Neural cell (in vitro differentiated cells): ENCODE results near the gene XPO4. TPM values are rescaled to one million over a fixed set of nuclear protein-coding genes. Genes with fewer than 3 reads are reported as not detected.

Experiments
- H2AFZ ChIP-seq: fragments of 200-600, 300-800 bp; sonication (generic), shearing (Covaris generic); 2 replicates; pipeline ENCODE4 v1.6.0; 2014; ENCODE audit warnings: low read depth, mild to moderate bottlenecking, antibody characterized with exemption, low read length, moderate library complexity
- H3F3A ChIP-seq: fragments of 200-600 bp; shearing (Covaris generic); 2 replicates; pipeline ENCODE4 v1.6.1; 2016; ENCODE audit warnings: mild to moderate bottlenecking, moderate library complexity, mixed read lengths, antibody characterized with exemption, low read length; ENCODE audit not compliant: insufficient read depth, poor library complexity, severe bottlenecking
- H3K27ac ChIP-seq: fragments of 200-600, 300-800 bp; sonication (generic), shearing (Covaris generic); 2 replicates; pipeline ENCODE4 v1.5.1; 2014; ENCODE audit warnings: mild to moderate bottlenecking, low read length, moderate library complexity
- H3K27me3 ChIP-seq: fragments of 300-800, 200-600 bp; sonication (generic), shearing (Covaris generic); 2 replicates; pipeline ENCODE4 v1.6.0; 2014; ENCODE audit warnings: mild to moderate bottlenecking, low read depth, low read length, moderate library complexity; ENCODE audit not compliant: insufficient read depth
- H3K36me3 ChIP-seq: fragments of 300-800, 200-600 bp; sonication (generic), shearing (Covaris generic); 2 replicates; pipeline ENCODE4 v1.5.1; 2014; ENCODE audit warnings: mild to moderate bottlenecking, antibody characterized with exemption, low read length, moderate library complexity; ENCODE audit not compliant: insufficient read depth
- H3K4me2 ChIP-seq: fragments of 300-800, 200-600 bp; sonication (generic), shearing (Covaris generic); 2 replicates; pipeline ENCODE4 v1.6.0; 2014; ENCODE audit warnings: mild to moderate bottlenecking, low read length
- H3K4me3 ChIP-seq: fragments of 300-800, 200-600 bp; sonication (generic), shearing (Covaris generic); 2 replicates; pipeline ENCODE4 v1.5.1; 2014; ENCODE audit warnings: mild to moderate bottlenecking, low read length, moderate library complexity
- H3K79me2 ChIP-seq: fragments of 200-600 bp; shearing (Covaris generic); replicated peaks from 2 replicates; pipeline ENCODE4 v1.6.0; 2014; ENCODE audit warnings: mild to moderate bottlenecking, low read length, moderate library complexity; ENCODE audit not compliant: insufficient read depth
- H3K9ac ChIP-seq: fragments of 300-800, 200-600 bp; sonication (generic), shearing (Covaris generic); 2 replicates; pipeline ENCODE4 v1.6.1; 2016; ENCODE audit warnings: mild to moderate bottlenecking, low read length, mixed read lengths
- H3K9me2 ChIP-seq: fragments of 200-600 bp; shearing (Covaris generic); 2 replicates; pipeline ENCODE4 v1.6.1; 2016; ENCODE audit warnings: mild to moderate bottlenecking, low read length, mixed read lengths; ENCODE audit not compliant: insufficient read depth
- H3K9me3 ChIP-seq: fragments of 200-600, 300-800 bp; sonication (generic), shearing (Covaris generic); 2 replicates; pipeline ENCODE4 v1.6.1; 2016; ENCODE audit warnings: mild to moderate bottlenecking, mixed run types, low read length, moderate library complexity, mixed read lengths
- H4K20me1 ChIP-seq: fragments of 200-600 bp; shearing (Covaris generic); 2 replicates; pipeline ENCODE4 v1.6.1; 2016; ENCODE audit warnings: mild to moderate bottlenecking, mixed run types; ENCODE audit not compliant: insufficient read depth
- CTCF ChIP-seq: fragments of 450-650 bp; IDR thresholded peaks from 2 replicates; pipeline ENCODE4 v1.5.1; 2014; ENCODE audit warnings: antibody characterized with exemption, mild to moderate bottlenecking, moderate library complexity; ENCODE audit not compliant: poor library complexity, severe bottlenecking
- EP300 ChIP-seq: fragments of 450-650 bp; conservative IDR thresholded peaks from 2 replicates; pipeline ENCODE4 v1.6.1; 2014; ENCODE audit warnings: antibody characterized with exemption, mild to moderate bottlenecking, moderate library complexity; ENCODE audit not compliant: poor library complexity, severe bottlenecking
- EZH2 ChIP-seq: fragments of 200-600, 300-800 bp; shearing (Covaris generic), sonication (generic); IDR thresholded peaks from 2 replicates; pipeline ENCODE4 v1.6.1; 2014; ENCODE audit warnings: antibody characterized with exemption, low read length, borderline replicate concordance, mild to moderate bottlenecking; ENCODE audit not compliant: insufficient read depth, poor library complexity, severe bottlenecking
- MXI1 ChIP-seq: fragments of 450-650 bp; conservative IDR thresholded peaks from 2 replicates; pipeline ENCODE4 v1.6.1; 2014; ENCODE audit warnings: antibody characterized with exemption, mild to moderate bottlenecking; ENCODE audit not compliant: poor library complexity, severe bottlenecking
- POLR2AphosphoS5 ChIP-seq: IDR thresholded peaks from 2 replicates; pipeline ENCODE4 v1.6.1; 2012
- RAD21 ChIP-seq: fragments of 450-650 bp; conservative IDR thresholded peaks from 2 replicates; pipeline ENCODE4 v1.6.1; 2014; ENCODE audit warnings: antibody characterized with exemption, mild to moderate bottlenecking, moderate library complexity
- REST ChIP-seq: IDR thresholded peaks from 2 replicates; pipeline ENCODE4 v1.6.1; 2012; ENCODE audit warnings: borderline replicate concordance
- SMC3 ChIP-seq: fragments of 450-650 bp; conservative IDR thresholded peaks from 2 replicates; pipeline ENCODE4 v1.6.1; 2014; ENCODE audit warnings: antibody characterized with exemption, mild to moderate bottlenecking, moderate library complexity; ENCODE audit not compliant: poor library complexity
- TAF1 ChIP-seq: IDR thresholded peaks from 2 replicates; pipeline ENCODE4 v1.6.1; 2012; ENCODE audit warnings: low read depth
- polyA plus RNA-seq: library from polyadenylated mRNA; depleted of rRNA; stranded (reverse); fragments of >200 nt; gene quantifications from 2 replicates; pipeline ENCODE4 v1.2.3, GENCODE V29; 2014

Gene XPO4
- polyA plus RNA-seq, 1 donor from 2014 or later: 13.0 TPM

GRCh38 chr13:20848203-20848602 lies 54.3 kb downstream of the XPO4 start:
- no peaks in the 10 kb centered on the region for H3F3A ChIP-seq
- no peak overlapping the region for H3K4me3 ChIP-seq
- no peaks in the 10 kb centered on the region for H3K9me3 ChIP-seq
- H3K9me2 ChIP-seq: no peaks in the 10 kb centered on the region
- no peaks in the 10 kb centered on the region for H3K36me3 ChIP-seq
- no peak overlapping the region for H3K4me2 ChIP-seq
- no peaks in the 10 kb centered on the region for H3K27me3 ChIP-seq
- no peak overlapping the region for H2AFZ ChIP-seq
- H4K20me1 ChIP-seq: no peaks in the 10 kb centered on the region
- H3K9ac ChIP-seq: no peak overlapping the region
- TF ChIP-seq SMC3 (no peak), MXI1 (no peak), CTCF (no peak), EP300 (no peak), REST (no peak), POLR2AphosphoS5 (no peak), EZH2 (no peak), TAF1 (no peak), RAD21 (no peak)
- no peak overlapping the region for H3K27ac ChIP-seq
- H3K79me2 ChIP-seq: no peaks in the 10 kb centered on the region

- H3K27ac ChIP-seq: no peak overlapping the region
- no peak overlapping the region for H3K4me2 ChIP-seq
- no peaks in the 10 kb centered on the region for H3K9me3 ChIP-seq
- no peaks in the 10 kb centered on the region for H3K36me3 ChIP-seq
- H4K20me1 ChIP-seq: no peaks in the 10 kb centered on the region
- no peaks in the 10 kb centered on the region for H3F3A ChIP-seq
- no peaks in the 10 kb centered on the region for H3K9me2 ChIP-seq
- H3K79me2 ChIP-seq: no peaks in the 10 kb centered on the region
- no peak for TF ChIP-seq CTCF
- TF ChIP-seq RAD21: no peak
- no peak for TF ChIP-seq SMC3
- TF ChIP-seq REST: no peak
- TF ChIP-seq EP300: no peak
- no peak overlapping the region for H3K9ac ChIP-seq
- H2AFZ ChIP-seq: no peak overlapping the region
- H3K27me3 ChIP-seq: no peaks in the 10 kb centered on the region
- no peak overlapping the region for H3K4me3 ChIP-seq
These were observed 55.2 kb downstream of the XPO4 start for GRCh38 chr13:20847296-20847695.
